Large intestine (tissue), 12 donors: ENCODE measurements around the gene HHIPL2. TPM values are rescaled to one million over a fixed set of nuclear protein-coding genes. Genes with fewer than 3 reads are reported as not detected.

ENCODE experiments used
- DNase-seq, 2 donors: peaks; one replicate each; pipeline versions ENCODE4 v3.0.0 to v3.0.0-alpha.2; 2013
- H3K27ac ChIP-seq: one replicate; pipeline ENCODE4 v1.5.1; 2013; ENCODE audit warnings: low read length
- H3K27me3 ChIP-seq: 2 replicates; pipeline ENCODE4 v1.6.1; 2013; ENCODE audit warnings: low read length; ENCODE audit not compliant: control insufficient read depth, insufficient read depth
- H3K36me3 ChIP-seq: 2 replicates; pipeline ENCODE4 v1.6.1; 2013; ENCODE audit warnings: low read length; ENCODE audit not compliant: control insufficient read depth, insufficient read depth
- H3K4me1 ChIP-seq: one replicate; pipeline ENCODE4 v1.6.1; 2013; ENCODE audit warnings: low read length; ENCODE audit not compliant: control insufficient read depth, insufficient read depth
- H3K4me3 ChIP-seq: one replicate; pipeline ENCODE4 v1.5.1; 2013; ENCODE audit warnings: low read length
- H3K9me3 ChIP-seq: one replicate; pipeline ENCODE4 v1.6.1; 2013; ENCODE audit warnings: mild to moderate bottlenecking, low read depth, low read length, moderate library complexity; ENCODE audit not compliant: control insufficient read depth
- WGBS: methylation state at CpG from one replicate; pipeline ENCODE4 v1.1.5; 2013; ENCODE audit warnings: low lambda C conversion rate; ENCODE audit not compliant: insufficient coverage; 5-methylcytosine and 5-hydroxymethylcytosine counted together
- long read RNA-seq, 11 donors: transcript quantifications; one replicate each; lab custom pipeline, GENCODE V29; 2026
- polyA plus RNA-seq: library from polyadenylated mRNA; unstranded; fragments of 120-200 nt; gene quantifications from one replicate; pipeline ENCODE4 v1.2.1, GENCODE V29; 2013

HHIPL2 gene
- polyA plus RNA-seq = 0.79 TPM
- long read RNA-seq, donor 1 = 0 reads
- long read RNA-seq, donor 2 = 0 reads
- long read RNA-seq, donor 3 = 0 reads
- long read RNA-seq, donor 4 = 0 reads
- long read RNA-seq, donor 5 = 0 reads
- long read RNA-seq, donor 6 = 0 reads
- long read RNA-seq, donor 7 = 0 reads
- long read RNA-seq, donor 8 = 0 reads
- long read RNA-seq, donor 9 = 0 reads
- long read RNA-seq, donor 10 = 0 reads
- long read RNA-seq, donor 11 = 0 reads

DNA sequence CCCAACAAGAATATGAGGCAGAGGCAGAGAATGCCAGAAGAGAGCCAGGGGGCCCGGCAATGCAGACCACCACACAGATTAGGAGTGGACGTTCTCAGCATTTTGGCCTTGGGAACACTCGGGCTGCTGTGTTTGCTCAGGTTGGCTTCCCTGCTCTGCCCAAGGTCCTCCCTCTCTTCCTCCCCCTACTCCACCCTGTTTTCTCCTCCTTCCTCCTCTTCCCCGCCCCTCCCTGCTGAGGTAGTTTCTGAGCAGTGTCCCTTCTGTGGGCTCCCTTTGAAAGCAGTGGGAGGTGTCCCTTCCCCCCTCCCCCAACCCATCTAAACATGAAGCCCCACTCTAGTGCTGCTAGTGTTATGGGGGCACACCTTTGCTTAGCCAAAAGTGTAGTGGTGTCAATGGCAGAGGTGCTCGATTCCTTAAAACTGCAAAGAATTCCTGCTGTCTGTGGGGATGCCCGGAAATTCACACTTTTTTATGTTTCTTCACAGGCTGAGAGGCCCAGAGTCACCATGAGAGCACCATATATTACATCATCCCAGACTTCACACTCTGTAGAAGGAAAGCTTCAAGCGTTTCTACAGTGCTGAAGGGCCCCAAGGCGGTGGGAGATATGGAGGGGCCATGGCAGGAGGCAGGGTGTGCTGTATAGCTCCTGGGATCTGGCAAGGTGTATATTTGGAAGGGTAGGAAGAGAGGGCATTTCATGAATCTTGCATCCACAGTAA lies at the start of gene HHIPL2:
HHIPL2 (minus strand) TSS at position 161 of the 728 bp plus-strand sequence; CDS start at position 101, 60 bp downstream.
- Histone ChIP-seq H3K36me3 (no peaks in the 10 kb centered on the region), H3K9me3 (no peaks in the 10 kb centered on the region), H3K27me3 (peaks cover 14% of the 10 kb centered on the region), H3K27ac (no peak within 1 kb of the TSS), H3K4me1 (no peaks in the 10 kb centered on the region), H3K4me3 (no peak within 1 kb of the TSS)
- DNase-seq = no peak
- WGBS = no CpG with 5 or more reads among the region's 8 CpGs

DNA sequence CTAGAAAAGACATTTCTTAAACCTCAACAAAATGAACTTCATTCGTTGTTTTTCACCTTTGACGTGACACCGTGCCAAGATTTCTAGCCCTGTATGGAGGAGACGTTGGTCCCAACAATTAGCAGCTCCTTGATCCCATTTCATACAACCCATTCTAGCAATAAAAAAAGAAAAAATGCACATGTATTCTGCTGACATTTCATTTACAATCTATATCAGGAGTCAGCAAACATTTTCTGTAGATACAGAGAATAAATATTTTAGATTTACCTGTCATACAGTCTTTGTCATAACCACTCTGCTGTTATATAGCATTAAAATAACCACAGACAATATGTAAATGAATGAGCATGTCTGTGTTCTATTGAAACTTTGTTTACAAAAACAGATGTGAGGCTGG lies 48.8 kb upstream of the HHIPL2 start:
- no CpG with 5 or more reads among the region's 4 CpGs for WGBS
- no peaks in the 10 kb centered on the region for H3K27me3 ChIP-seq
- H3K36me3 ChIP-seq = no peaks in the 10 kb centered on the region
- no peak for DNase-seq
- no peak overlapping the region for H3K4me3 ChIP-seq
- H3K27ac ChIP-seq = no peak overlapping the region
- no peaks in the 10 kb centered on the region for H3K4me1 ChIP-seq
- H3K9me3 ChIP-seq = peaks cover 3% of the 10 kb centered on the region

DNA sequence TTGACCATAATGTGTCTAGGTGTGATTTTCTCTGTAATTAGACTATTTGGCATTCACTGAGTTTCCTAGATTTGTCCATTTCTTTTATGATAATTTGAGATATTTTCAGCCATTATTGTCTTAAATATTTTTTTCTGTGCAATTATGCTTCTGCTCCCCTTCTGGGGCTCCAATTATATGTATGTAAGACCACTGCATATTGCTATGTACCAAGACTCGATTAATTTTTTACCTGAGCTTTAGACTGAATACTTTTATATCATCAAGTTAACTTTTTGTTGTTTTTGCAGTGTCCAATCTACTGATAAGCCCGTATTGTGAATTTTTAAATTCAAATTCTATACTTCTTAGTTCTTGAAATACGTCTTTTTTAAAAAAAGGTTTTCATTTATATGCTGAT lies 46.9 kb upstream of the HHIPL2 start:
- no peak overlapping the region for H3K27ac ChIP-seq
- no peaks in the 10 kb centered on the region for H3K36me3 ChIP-seq
- H3K9me3 ChIP-seq = peaks cover 3% of the 10 kb centered on the region
- 91% methylated on average over 3 of the region's 3 CpGs for WGBS
- DNase-seq = no peak
- peaks cover 4% of the 10 kb centered on the region for H3K4me1 ChIP-seq
- no peak overlapping the region for H3K4me3 ChIP-seq
- no peaks in the 10 kb centered on the region for H3K27me3 ChIP-seq

DNA sequence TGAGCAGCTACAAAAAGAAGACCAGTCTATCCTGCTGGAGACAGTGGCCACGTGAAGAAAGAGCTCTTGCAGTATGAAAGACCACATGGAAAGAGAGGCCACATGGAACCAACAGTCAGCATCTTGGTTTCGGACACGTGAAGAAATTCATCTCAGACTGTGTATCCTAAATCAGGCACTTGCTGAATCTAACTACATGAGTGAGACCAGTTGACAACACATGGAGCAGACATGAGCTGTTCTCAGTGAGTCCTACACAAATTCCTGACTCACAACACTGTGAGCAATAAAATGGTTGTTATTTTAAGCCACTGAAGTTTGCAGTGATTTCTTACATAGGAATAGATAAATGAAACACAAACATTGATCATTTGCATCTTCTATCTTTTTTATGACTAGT lies 44.3 kb upstream of the HHIPL2 start:
- H3K4me3 ChIP-seq = no peak overlapping the region
- H3K27ac ChIP-seq = no peak overlapping the region
- H3K36me3 ChIP-seq = peaks cover 3% of the 10 kb centered on the region
- H3K27me3 ChIP-seq = no peaks in the 10 kb centered on the region
- peaks cover 4% of the 10 kb centered on the region for H3K4me1 ChIP-seq
- no CpG with 5 or more reads among the region's 3 CpGs for WGBS
- no peak for DNase-seq
- H3K9me3 ChIP-seq = peaks cover 3% of the 10 kb centered on the region

DNA sequence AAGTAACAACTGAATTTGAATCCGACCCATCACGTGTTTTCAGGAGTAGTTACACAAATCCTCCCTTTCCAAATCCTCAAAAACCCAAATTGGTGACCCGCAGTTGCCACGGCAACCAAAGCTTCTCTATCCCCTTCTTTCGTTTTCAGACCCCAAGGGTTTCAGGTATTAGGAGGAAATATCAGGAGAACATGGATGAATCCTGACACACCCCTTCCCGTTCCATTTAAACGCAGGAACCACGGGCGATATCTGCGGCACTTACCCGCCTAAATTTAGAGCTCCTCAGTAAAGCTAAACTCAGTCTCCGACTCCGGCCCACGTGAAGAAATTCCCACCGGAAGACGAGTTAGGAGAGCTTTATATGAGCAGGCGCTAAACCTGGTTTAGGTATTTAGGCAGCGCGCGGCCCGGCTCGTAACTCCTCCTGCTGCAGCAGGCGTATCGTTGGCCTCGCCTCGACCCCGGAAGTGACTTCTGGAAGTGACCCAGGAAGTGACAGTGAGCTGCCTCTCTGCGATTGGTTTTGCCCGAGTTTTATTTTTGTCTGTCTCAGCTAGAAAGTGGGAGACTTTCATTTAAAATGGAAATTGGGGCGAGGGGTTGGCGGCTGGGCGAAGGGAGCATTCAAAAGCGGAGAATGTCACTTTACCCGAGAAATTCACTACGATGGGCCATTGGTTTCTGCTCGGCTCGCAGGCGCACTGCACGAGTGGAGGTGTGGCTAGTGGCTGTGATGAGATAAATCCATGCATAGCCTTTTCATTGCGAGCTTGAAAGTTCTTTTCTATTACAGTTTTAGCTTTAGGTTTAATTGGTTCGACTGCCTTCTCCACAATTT lies 41.8 kb upstream of the HHIPL2 start, which contains the start of gene TAF1A:
TAF1A (minus strand) TSS at position 472 of the 841 bp plus-strand sequence.
- peak within 1 kb of the TSS; percentile 80 for H3K27ac ChIP-seq
- H3K4me1 ChIP-seq = peaks cover 4% of the 10 kb centered on the region
- WGBS = 0% methylated on average over 5 of the region's 41 CpGs

GRCh38 chr1:222588135-222588534 lies 40.2 kb upstream of the HHIPL2 start:
- no peak overlapping the region for H3K4me3 ChIP-seq
- H3K36me3 ChIP-seq = peaks cover 11% of the 10 kb centered on the region
- no CpG with 5 or more reads among the region's 1 CpG for WGBS

More for the DNA sequence above, 41.8 kb upstream of the HHIPL2 start, which contains the start of gene TAF1A:
- H3K36me3 ChIP-seq = peaks cover 6% of the 10 kb centered on the region
- no peaks in the 10 kb centered on the region for H3K27me3 ChIP-seq
- no peaks in the 10 kb centered on the region for H3K9me3 ChIP-seq
- DNase-seq = peak; percentile 78 to 93
- H3K4me3 ChIP-seq = peak within 1 kb of the TSS; percentile 64

GRCh38 chr1:222586842-222587241 lies 38.9 kb upstream of the HHIPL2 start:
- Histone ChIP-seq H3K36me3 (peaks cover 22% of the 10 kb centered on the region), H3K27ac (no peak overlapping the region), H3K9me3 (no peaks in the 10 kb centered on the region), H3K27me3 (no peaks in the 10 kb centered on the region), H3K4me3 (no peak overlapping the region), H3K4me1 (peaks cover 4% of the 10 kb centered on the region)
- no peak for DNase-seq
- WGBS = no CpG with 5 or more reads among the region's 2 CpGs

More at GRCh38 chr1:222588135-222588534, 40.2 kb upstream of the HHIPL2 start:
- Histone ChIP-seq H3K4me1 (peaks cover 4% of the 10 kb centered on the region), H3K27me3 (no peaks in the 10 kb centered on the region), H3K27ac (no peak overlapping the region), H3K9me3 (no peaks in the 10 kb centered on the region)
- no peak for DNase-seq

GRCh38 chr1:222583079-222583478 lies 35.2 kb upstream of the HHIPL2 start:
- no peak for DNase-seq
- Histone ChIP-seq H3K4me1 (no peaks in the 10 kb centered on the region), H3K27ac (no peak overlapping the region), H3K9me3 (no peaks in the 10 kb centered on the region), H3K27me3 (no peaks in the 10 kb centered on the region), H3K36me3 (peaks cover 26% of the 10 kb centered on the region), H3K4me3 (no peak overlapping the region)
- 95% methylated on average over 5 of the region's 5 CpGs for WGBS

DNA sequence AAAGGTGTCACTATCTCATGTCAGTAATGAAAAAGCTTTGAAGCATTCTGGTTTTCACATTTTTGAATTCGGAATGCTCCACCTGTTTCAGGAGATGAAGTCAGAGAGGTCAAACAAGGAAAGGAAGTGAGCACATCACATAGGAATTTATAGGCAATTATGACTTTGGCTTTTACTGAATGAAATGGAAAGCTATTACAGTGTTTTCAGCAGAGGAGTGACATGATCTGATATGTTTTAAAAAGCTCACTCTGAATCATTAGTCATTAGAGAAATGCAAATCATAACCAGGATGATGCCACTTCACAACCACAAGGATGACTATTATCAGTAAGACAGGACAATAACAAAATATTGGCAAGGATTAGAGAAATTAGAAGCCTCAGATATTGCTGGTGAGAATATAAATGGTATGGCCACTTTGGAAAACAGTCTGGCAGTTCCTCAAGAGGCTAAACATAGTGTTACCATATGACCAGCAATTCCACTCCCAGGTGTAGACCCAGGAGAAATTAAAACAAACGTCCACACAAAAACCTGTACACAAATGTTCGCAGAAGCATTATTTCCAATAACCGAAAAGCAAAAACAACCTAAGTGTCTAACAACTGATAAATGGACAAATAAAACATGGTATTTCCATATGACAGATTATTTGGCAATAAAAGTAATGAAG lies 34.3 kb upstream of the HHIPL2 start:
- H3K27ac ChIP-seq = no peak overlapping the region
- H3K4me3 ChIP-seq = no peak overlapping the region
- DNase-seq = no peak
- H3K27me3 ChIP-seq = no peaks in the 10 kb centered on the region
- no peaks in the 10 kb centered on the region for H3K4me1 ChIP-seq
- H3K36me3 ChIP-seq = peaks cover 26% of the 10 kb centered on the region
- 100% methylated on average over 1 of the region's 4 CpGs for WGBS
- no peaks in the 10 kb centered on the region for H3K9me3 ChIP-seq

DNA sequence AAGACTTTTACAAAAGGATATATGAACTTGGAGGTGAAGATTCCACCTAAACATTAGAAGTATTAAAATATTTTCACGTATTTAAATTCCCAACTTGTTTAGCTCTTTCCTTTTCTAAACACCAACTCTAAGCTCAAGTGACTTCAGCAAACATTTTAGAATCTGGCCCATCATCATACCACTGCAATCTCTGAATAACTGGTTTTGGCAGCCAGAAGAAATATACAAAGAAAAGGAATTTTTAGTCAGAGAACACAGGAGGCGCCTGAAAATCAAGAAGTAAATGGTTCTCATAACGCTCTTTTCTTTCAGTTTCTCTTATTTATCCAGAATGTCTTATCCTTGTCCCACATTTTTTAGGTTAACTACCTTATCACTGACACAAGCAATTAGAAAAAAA lies 31.4 kb upstream of the HHIPL2 start:
- no peak for DNase-seq
- Histone ChIP-seq H3K4me3 (no peak overlapping the region), H3K27ac (no peak overlapping the region), H3K27me3 (no peaks in the 10 kb centered on the region), H3K4me1 (no peaks in the 10 kb centered on the region), H3K36me3 (peaks cover 35% of the 10 kb centered on the region), H3K9me3 (no peaks in the 10 kb centered on the region)
- no CpG with 5 or more reads among the region's 3 CpGs for WGBS
